Retina (tissue), 1 donor: ENCODE measurements around the gene SSNA1.

Experiments
- DNase-seq: peaks from one replicate; pipeline ENCODE4 v3.0.0-alpha.2; 2016

SSNA1 gene

GRCh38 chr9:137156567-137157375, 31.7 kb upstream of the SSNA1 start:
- DNase-seq: peak; percentile 56

GRCh38 chr9:137157618-137158415, 30.7 kb upstream of the SSNA1 start:
- no peak for DNase-seq

GRCh38 chr9:137158625-137159024, 29.9 kb upstream of the SSNA1 start:
- DNase-seq: no peak

- no peak for DNase-seq
These were observed 29.1 kb upstream of the SSNA1 start for GRCh38 chr9:137159105-137160053.

- DNase-seq: no peak
These were observed 28.4 kb upstream of the SSNA1 start for GRCh38 chr9:137160054-137160425.

GRCh38 chr9:137160716-137161557, 27.5 kb upstream of the SSNA1 start:
- no peak for DNase-seq

DNA sequence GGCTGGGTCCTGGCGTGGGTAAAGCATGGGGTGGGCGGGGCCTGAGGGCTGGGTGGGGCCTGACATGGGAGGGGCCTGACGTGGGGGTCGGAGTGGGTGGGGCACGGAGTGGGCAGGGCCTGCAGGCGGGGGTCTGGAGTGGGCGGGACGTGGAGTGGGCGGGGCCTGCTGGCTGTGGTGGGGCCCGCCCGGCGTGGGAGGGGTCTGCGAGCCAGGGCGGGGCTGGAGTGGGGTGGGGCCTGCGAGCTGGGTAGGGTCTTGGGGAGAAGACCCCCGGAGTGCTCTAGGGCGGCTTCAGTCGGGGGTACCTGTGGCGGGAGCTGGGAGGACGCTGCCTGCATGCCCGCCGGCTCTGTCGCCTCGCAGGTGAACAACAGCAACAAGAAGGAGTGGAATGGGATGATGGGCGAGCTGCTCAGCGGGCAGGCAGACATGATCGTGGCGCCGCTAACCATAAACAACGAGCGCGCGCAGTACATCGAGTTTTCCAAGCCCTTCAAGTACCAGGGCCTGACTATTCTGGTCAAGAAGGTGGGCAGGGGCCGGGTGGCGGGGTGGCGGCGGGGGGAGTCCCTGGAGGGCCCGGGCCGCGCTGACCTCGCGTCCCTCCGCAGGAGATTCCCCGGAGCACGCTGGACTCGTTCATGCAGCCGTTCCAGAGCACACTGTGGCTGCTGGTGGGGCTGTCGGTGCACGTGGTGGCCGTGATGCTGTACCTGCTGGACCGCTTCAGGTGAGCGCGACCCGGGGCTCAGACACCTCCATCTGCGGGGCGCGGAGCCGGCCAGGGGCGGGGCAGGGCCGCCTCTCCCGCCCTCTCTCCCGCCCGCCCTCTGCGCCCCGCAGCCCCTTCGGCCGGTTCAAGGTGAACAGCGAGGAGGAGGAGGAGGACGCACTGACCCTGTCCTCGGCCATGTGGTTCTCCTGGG, 26.7 kb upstream of the SSNA1 start:
- DNase-seq: no peak

GRCh38 chr9:137162505-137163364, 25.7 kb upstream of the SSNA1 start:
- DNase-seq: no peak

- no peak for DNase-seq
These were observed 25.1 kb upstream of the SSNA1 start for GRCh38 chr9:137163365-137163715.

DNA sequence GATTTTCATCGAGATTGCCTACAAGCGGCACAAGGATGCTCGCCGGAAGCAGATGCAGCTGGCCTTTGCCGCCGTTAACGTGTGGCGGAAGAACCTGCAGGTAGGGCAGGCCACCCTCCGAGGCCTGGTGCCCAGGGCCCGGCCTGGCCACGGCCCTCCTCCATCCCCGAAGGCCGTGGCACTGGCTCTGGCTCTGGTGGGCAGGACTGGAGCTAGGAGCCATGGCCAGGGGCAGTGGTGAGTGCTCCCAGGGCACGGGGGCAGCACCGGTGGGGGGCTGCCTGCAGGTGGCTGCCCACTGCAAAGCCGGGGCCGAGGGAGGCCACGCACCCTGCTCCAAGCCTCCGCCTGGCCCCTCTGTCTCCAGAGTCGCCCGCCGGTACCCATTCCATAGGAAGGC, 24.7 kb upstream of the SSNA1 start:
- no peak for DNase-seq

- DNase-seq: no peak
These were observed 23.9 kb upstream of the SSNA1 start for GRCh38 chr9:137164370-137165249.

DNA sequence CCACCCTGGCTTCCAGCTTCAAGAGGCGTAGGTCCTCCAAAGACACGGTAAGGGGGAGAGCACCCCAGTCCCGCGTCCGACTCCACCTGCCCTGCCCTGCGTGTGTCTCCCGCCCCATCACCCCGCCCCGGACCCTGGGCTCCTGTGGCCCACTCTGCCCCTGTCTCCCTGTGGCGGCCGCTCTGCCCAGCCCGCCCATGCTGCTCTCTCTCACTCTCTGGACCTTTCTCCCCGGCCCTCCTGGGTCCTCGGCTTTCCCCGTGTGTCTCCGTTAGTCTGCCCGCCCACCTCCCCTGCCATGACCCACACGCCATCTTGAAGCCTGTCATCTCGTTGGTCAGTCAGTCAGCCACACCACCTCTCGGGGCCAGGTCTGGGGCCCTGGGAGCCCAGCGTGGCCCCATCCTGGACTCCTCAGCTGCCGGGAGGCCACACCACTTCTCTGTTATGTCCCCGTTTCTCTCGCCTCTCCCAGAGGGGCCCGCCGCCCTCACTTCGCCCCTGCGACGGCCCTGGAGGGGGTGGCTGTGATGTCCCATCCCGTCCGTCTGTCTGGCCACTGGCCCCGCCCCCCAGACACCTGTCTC, 23.1 kb upstream of the SSNA1 start:
- no peak for DNase-seq

GRCh38 chr9:137166380-137167229, 21.9 kb upstream of the SSNA1 start:
- no peak for DNase-seq

GRCh38 chr9:137167277-137167746, 21.2 kb upstream of the SSNA1 start:
- no peak for DNase-seq

- DNase-seq: peak; percentile 54
These were observed 20.5 kb upstream of the SSNA1 start for GRCh38 chr9:137167747-137168572.

DNA sequence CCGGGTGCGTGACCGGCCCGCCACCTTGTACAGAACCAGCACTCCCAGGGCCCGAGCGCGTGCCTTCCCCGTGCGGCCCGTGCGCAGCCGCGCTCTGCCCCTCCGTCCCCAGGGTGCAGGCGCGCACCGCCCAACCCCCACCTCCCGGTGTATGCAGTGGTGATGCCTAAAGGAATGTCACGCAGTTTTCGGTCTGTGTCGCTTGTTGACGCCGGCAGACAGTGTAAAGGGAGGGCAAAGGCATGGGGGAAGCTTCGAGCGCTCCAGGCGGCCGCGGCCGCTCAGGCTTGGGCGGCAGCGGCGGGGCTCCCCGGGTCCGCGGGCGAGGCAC, 19.9 kb upstream of the SSNA1 start:
- DNase-seq: no peak
